Small intestine (tissue), 7 donors: ENCODE measurements around the gene THOC3. TPM values are rescaled to one million over a fixed set of nuclear protein-coding genes. Genes with fewer than 3 reads are reported as not detected.
"Not testable (repeated sequence)": the region's sequence is repeated elsewhere in the genome, so short reads cannot be mapped to it uniquely, and the experiment has no call there.

Experiments
- DNase-seq, 2 donors: peaks; one replicate each; pipeline versions ENCODE4 v3.0.0 to v3.0.0-alpha.2; 2013
- FAIRE-seq: peaks from 2 replicates; lab custom pipeline; 2012; peaks lifted over from hg19 to GRCh38; lab: Jason Lieb, UNC
- H3K27ac ChIP-seq, 3 donors: one replicate each; pipeline ENCODE4 v1.5.1; 2013; ENCODE audit warnings: low read length in 2 of 3, mild to moderate bottlenecking in 2 of 3, control low read depth in 1 of 3, inconsistent platforms in 1 of 3, low read depth in 1 of 3, moderate library complexity in 1 of 3
- H3K27me3 ChIP-seq, 3 donors: one replicate each; pipeline ENCODE4 v1.6.1; 2013; ENCODE audit warnings: low read length in 3 of 3, inconsistent platforms in 1 of 3; ENCODE audit not compliant: control insufficient read depth in 3 of 3, insufficient read depth in 3 of 3
- H3K36me3 ChIP-seq, 3 donors: one replicate each; pipeline ENCODE4 v1.6.1; 2013; ENCODE audit warnings: low read length in 3 of 3, inconsistent platforms in 1 of 3, low read depth in 1 of 3, mild to moderate bottlenecking in 1 of 3, moderate library complexity in 1 of 3; ENCODE audit not compliant: control insufficient read depth in 3 of 3, insufficient read depth in 2 of 3
- H3K4me1 ChIP-seq, 3 donors: one replicate each; pipeline ENCODE4 v1.6.1; 2013; ENCODE audit warnings: low read length in 2 of 3, inconsistent platforms in 1 of 3, low read depth in 1 of 3, mild to moderate bottlenecking in 1 of 3, moderate library complexity in 1 of 3; ENCODE audit not compliant: control insufficient read depth in 3 of 3, insufficient read depth in 2 of 3
- H3K4me3 ChIP-seq, 3 donors: one replicate each; pipeline ENCODE4 v1.5.1; 2013; ENCODE audit warnings: low read length in 3 of 3, control low read depth in 1 of 3, inconsistent platforms in 1 of 3, low read depth in 1 of 3, mild to moderate bottlenecking in 1 of 3, moderate library complexity in 1 of 3
- H3K9me3 ChIP-seq, 2 donors: one replicate each; pipeline ENCODE4 v1.6.1; 2013; ENCODE audit warnings: low read depth in 1 of 2, low read length in 1 of 2; ENCODE audit not compliant: control insufficient read depth in 2 of 2, insufficient read depth in 1 of 2
- WGBS, 3 donors: extraction: QIAGEN DNeasy Blood & Tissue Kit; methylation state at CpG; one replicate each; pipeline ENCODE4 v1.1.7; 2013; 5-methylcytosine and 5-hydroxymethylcytosine counted together
- polyA plus RNA-seq, 4 donors: library from polyadenylated mRNA; stranded (reverse) in 3 of 4; unstranded in 1 of 4; fragments of 200-250 nt in 3 of 4; fragments of 120-200 nt in 1 of 4; gene quantifications; one replicate each; pipeline versions ENCODE4 v1.2.1 to v1.2.3, GENCODE V29; 2013
- donor health status: healthy with polysubstance abuse.
- donor health status: control.
- donor health status: control.
- donor health status: Bipolar disorder and iron deficiency.
- donor health status: healthy.

Gene THOC3
- polyA plus RNA-seq, 4 donors, result 11.4 to 48.2 (median 36.4) TPM

- not testable (repeated sequence) for H3K27ac ChIP-seq, H3K9me3 ChIP-seq, H3K27me3 ChIP-seq, H3K4me3 ChIP-seq, H3K4me1 ChIP-seq, H3K36me3 ChIP-seq, DNase-seq, FAIRE-seq
- 11 to 43% (median 38%) methylated on average over 1 to 3 of the region's 6 CpGs for WGBS, 3 donors
These were observed 29.9 kb upstream of the THOC3 start for GRCh38 chr5:175997979-175998378.

DNA sequence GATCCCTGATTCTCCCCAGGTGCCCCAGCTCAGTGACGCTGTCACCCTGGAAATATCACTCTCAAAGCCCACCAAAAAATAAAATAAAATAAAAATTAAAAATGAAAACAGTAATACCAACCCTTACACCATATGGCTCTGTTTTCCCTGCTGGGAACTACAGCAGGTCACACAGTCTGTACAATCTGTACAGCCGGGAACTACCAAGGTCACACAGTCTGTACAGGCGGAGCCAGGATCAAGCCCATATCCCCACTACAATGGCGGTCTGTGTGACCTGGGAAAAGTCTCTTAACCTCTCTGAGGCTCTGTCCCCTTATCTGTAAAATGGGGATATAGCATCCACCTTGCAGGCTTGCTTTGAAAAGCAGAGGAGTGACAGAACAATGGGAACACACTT, 29.4 kb upstream of the THOC3 start:
- WGBS, 3 donors, result 89% methylated on average over 1 of the region's 4 CpGs; no CpG with 5 or more reads in 1 of the 3 donors
- not testable (repeated sequence) for DNase-seq, H3K36me3 ChIP-seq, H3K4me3 ChIP-seq, H3K27ac ChIP-seq, FAIRE-seq, H3K9me3 ChIP-seq, H3K27me3 ChIP-seq, H3K4me1 ChIP-seq

- not testable (repeated sequence) for FAIRE-seq
These were observed 28.7 kb upstream of the THOC3 start for GRCh38 chr5:175996791-175997190.

GRCh38 chr5:175995506-175995905, 27.4 kb upstream of the THOC3 start:
- H3K4me3 ChIP-seq, H3K36me3 ChIP-seq, DNase-seq, H3K9me3 ChIP-seq, H3K27me3 ChIP-seq, H3K27ac ChIP-seq, H3K4me1 ChIP-seq, FAIRE-seq: not testable (repeated sequence)
- 94% methylated on average over 1 of the region's 6 CpGs; no CpG with 5 or more reads in 2 of the 3 donors for WGBS, 3 donors

More at GRCh38 chr5:175996791-175997190, 28.7 kb upstream of the THOC3 start:
- not testable (repeated sequence) for H3K36me3 ChIP-seq, H3K27me3 ChIP-seq, H3K4me3 ChIP-seq, DNase-seq, H3K9me3 ChIP-seq, H3K27ac ChIP-seq, H3K4me1 ChIP-seq
- WGBS, 3 donors, result 80% methylated on average over 1 of the region's 6 CpGs; no CpG with 5 or more reads in 2 of the 3 donors

- not testable (repeated sequence) for H3K27me3 ChIP-seq, H3K36me3 ChIP-seq, FAIRE-seq, H3K9me3 ChIP-seq, H3K27ac ChIP-seq, H3K4me3 ChIP-seq, H3K4me1 ChIP-seq, DNase-seq
- WGBS, 3 donors, result 80 to 96% (median 82%) methylated on average over 4 to 7 of the region's 17 CpGs
These were observed 11.4 kb upstream of the THOC3 start for GRCh38 chr5:175979371-175979995.

DNA sequence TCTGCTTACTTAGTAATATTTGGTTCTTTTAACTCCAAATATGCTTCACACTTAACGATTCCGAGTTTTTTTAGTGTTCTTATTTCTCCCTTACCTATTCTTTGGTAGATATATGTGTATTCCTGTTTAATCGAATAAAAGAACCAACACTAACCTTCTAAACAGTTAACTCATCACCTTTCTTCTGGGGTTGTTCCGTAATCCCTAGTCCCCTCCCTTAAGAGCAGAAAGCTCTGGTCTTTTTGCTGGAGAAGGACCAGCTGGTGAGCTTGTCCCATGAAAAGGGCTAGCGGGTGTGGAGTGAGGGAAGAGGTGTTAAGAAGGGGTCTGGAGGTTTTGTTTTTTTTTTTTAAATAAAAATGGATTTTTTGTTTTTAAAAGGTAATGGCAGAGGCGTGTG, 266 bp upstream of the THOC3 start:
- WGBS, 3 donors, result 4 to 13% (median 11%) methylated on average over 4 of the region's 6 CpGs
- not testable (repeated sequence) for H3K4me1 ChIP-seq, DNase-seq, H3K27ac ChIP-seq, H3K9me3 ChIP-seq, FAIRE-seq, H3K36me3 ChIP-seq, H3K27me3 ChIP-seq
- H3K4me3 ChIP-seq, result peak overlapping the region in 1 of 3 donors; percentile 56

DNA sequence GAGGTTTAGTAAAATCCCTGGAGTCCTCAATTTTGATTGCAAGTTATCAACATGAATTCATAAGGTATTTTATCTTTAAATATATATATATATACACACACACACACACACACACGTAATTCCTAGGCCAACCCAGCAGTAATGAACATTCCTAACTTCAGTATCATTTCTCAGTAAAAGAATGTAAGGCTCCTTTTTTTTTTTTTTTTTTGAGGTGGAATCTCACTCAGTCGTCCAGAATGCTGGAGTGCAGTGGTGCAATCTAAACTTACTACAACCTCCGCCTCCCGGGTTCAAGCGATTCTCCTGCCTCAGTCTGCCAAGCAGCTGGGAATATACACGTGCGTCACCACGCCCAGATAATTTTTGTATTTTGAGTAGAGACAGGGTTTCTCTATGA, 5.8 kb downstream of the THOC3 start:
- H3K36me3 ChIP-seq, H3K4me1 ChIP-seq, H3K27ac ChIP-seq, H3K9me3 ChIP-seq, H3K4me3 ChIP-seq, H3K27me3 ChIP-seq, FAIRE-seq, DNase-seq: not testable (repeated sequence)
- WGBS, 3 donors, result 90 to 95% (median 94%) methylated on average over 4 to 5 of the region's 8 CpGs

DNA sequence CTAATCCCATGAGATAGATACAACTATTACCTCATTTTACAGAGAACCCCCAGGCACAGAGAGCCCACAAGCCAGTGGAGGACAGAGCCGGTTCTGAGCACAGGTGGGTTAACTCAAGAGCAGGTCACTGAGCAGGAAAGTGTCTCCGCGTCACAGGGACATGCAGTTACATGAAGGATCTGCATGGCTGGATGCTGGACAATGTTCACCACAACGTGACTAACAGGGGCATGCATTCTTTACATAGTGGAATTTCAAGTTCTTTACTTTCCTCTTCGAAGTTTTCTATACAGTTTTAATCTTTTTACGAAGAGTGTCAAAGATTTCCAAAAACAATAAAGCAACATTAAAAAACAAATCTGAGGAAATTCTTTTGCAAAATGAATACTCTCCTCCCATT, 7.9 kb downstream of the THOC3 start:
- not testable (repeated sequence) for H3K27me3 ChIP-seq, H3K4me3 ChIP-seq, H3K27ac ChIP-seq, DNase-seq, H3K36me3 ChIP-seq, H3K9me3 ChIP-seq, FAIRE-seq, H3K4me1 ChIP-seq
- 91 to 95% (median 94%) methylated on average over 3 to 5 of the region's 6 CpGs for WGBS, 3 donors

DNA sequence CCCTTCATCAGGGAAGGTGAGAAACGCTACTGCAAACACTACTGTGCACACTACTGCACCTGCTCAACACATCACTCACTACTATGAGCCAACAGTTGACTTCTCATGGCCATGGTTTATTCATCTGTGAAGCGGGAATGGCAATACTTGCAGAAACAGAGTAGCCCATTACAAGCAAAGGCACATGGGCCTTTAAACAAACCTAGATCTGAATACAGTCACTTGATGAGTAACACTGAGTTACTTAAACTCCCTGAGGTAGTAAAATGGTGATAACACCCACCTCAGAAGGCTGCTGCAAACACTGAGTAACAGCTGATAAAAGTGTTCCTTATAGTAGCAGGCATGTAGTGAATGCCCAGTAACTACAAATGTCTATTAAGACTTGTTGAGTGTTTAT, 9.6 kb downstream of the THOC3 start:
- H3K9me3 ChIP-seq, FAIRE-seq, H3K4me3 ChIP-seq, H3K4me1 ChIP-seq, H3K27ac ChIP-seq, DNase-seq, H3K36me3 ChIP-seq, H3K27me3 ChIP-seq: not testable (repeated sequence)
- 93 to 100% (median 98%) methylated on average over 2 of the region's 2 CpGs for WGBS, 3 donors
